ENCODE results near the gene PSPN. TPM values are rescaled to one million over a fixed set of nuclear protein-coding genes. Genes with fewer than 3 reads are reported as not detected.

PSPN gene
- total and polyA plus RNA-seq, 4 donors: 0.50 to 1.5 (median 1.1) TPM

DNA sequence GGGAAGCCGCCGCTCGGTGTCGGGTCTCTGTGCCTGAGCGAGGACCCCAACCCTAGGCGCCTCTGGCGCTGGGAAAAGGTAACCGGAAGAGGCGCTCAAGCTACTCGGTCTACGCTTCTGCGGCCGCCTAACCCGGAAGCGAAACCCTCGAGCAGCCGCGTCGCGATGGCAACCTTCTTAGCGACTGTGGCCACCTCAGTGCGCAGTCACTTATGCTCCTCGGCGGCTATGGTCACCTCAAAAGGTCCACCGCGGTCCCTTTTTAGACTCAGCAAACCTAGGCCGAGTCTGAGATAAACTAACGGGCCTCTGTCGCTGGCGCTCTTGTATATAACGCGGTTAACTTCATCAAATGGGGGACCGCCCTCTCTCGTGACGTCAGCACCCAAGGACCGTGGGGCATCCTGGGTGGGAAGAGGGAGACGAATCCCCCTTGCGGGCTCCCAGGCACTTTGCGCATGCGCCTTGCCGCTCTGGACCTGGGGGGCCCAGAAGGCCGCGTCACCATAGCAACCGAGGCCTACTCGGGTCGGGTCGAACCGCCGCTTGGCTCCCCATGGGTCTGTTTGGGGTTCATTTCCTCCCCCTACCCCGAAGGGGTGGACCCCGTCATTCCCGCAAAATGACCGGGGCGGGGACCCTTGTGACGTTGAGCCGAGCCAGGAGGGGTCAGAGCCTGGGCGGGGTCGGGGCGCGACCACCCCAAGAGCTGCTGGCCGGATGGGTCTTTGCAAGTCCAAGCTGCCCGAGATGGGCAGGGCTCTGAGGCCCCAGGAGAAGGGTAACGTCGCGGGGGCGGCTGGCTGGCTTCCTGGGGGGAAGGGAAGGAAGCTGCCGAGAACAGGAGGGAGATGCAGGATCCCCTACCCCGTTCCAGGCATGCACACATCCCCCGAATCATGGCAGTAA, 17.6 kb upstream of the PSPN start, which contains the start of gene GTF2F1:
Gene GTF2F1, minus strand, starts transcription at position 91 of the 909 bp plus-strand sequence. CDS start 169 bp downstream, outside the sequence.
- WGBS, 2 donors: 0 to 1% methylated on average over 69 of the region's 69 CpGs

DNA sequence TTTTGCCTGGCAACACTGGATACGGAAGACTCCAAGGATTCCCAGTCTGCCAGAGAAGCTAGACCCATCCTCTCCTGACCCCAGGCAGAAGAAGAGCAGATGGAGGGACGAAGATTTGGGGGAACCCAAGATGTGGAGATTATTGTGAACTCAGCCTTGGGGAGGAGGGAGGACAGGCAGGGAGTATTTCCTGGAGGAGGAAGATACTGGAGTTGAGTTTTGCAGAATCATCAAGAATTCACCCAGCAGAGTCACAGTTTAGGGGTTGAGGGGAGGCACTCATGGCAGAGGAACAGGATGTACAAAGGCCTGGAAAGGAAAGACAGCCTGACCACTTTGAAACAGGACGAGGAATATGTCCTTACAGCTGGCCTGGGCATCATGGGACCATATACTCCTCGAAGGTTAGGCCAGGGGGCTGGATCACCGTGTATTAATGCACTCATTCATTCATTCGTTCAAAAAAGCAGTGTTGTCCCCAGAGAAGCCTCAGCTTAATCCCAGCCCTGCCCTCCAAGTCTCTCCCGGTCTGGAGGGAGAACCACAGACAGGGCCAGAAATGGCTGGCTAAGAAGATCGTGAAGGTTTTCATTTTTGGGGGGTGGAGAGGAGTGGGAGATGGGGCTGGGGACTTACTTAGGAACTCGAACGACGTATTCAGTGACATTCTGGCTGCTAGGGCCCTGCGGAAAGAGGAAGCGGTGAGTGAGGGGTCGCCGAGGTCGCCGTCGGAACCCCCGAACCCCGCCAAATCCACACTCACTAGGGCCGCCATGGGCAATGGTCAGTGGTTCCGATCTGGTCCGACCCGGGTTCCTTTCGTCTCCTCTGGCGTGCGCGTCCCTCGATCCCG, 16.7 kb upstream of the PSPN start:
- Histone ChIP-seq H3K9me3 (ENCODE audit: control insufficient read depth in 4 of 4, insufficient read depth in 3 of 4, low read length in 3 of 4) (no peaks in the 10 kb centered on the region), H3K9ac (ENCODE audit: insufficient read depth in 1 of 2, low read length in 2 of 2) (peak overlapping the region; percentile 91)

More for the DNA sequence above, 17.6 kb upstream of the PSPN start, which contains the start of gene GTF2F1:
- peak; percentile 87 for ATAC-seq (ENCODE audit: insufficient read depth, low FRiP score)
- H3K36me3 ChIP-seq (ENCODE audit: control insufficient read depth in 4 of 4, insufficient read depth in 4 of 4, low read length in 4 of 4): peaks cover 2 to 13% (median 9%) of the 10 kb centered on the region in 4 donors
- peak within 1 kb of the TSS; percentile 91 for H3K9ac ChIP-seq (ENCODE audit: insufficient read depth in 1 of 2, low read length in 2 of 2)
- no peaks in the 10 kb centered on the region for H3K27me3 ChIP-seq (ENCODE audit: control insufficient read depth in 3 of 3, insufficient read depth in 3 of 3, low read length in 2 of 3)
- H3K4me3 ChIP-seq: peak within 1 kb of the TSS; percentile 90
- peak; percentile 98 to 100 (median 99) for DNase-seq
- no peaks in the 10 kb centered on the region for H3K9me3 ChIP-seq (ENCODE audit: control insufficient read depth in 4 of 4, insufficient read depth in 3 of 4, low read length in 3 of 4)
- peak within 1 kb of the TSS; percentile 91 to 96 for H3K27ac ChIP-seq (ENCODE audit: low read depth in 1 of 2, low read length in 1 of 2)
- TF ChIP-seq, protein P1, sequence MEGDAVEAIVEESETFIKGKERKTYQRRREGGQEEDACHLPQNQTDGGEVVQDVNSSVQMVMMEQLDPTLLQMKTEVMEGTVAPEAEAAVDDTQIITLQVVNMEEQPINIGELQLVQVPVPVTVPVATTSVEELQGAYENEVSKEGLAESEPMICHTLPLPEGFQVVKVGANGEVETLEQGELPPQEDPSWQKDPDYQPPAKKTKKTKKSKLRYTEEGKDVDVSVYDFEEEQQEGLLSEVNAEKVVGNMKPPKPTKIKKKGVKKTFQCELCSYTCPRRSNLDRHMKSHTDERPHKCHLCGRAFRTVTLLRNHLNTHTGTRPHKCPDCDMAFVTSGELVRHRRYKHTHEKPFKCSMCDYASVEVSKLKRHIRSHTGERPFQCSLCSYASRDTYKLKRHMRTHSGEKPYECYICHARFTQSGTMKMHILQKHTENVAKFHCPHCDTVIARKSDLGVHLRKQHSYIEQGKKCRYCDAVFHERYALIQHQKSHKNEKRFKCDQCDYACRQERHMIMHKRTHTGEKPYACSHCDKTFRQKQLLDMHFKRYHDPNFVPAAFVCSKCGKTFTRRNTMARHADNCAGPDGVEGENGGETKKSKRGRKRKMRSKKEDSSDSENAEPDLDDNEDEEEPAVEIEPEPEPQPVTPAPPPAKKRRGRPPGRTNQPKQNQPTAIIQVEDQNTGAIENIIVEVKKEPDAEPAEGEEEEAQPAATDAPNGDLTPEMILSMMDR (IDR thresholded peaks at IDR 0.05; ENCODE audit: control extremely low read depth, extremely low read depth): peak; percentile 8
- H3K4me1 ChIP-seq (ENCODE audit: control insufficient read depth in 5 of 5, insufficient read depth in 5 of 5, low read length in 5 of 5): peaks cover 0 to 13% (median 6%) of the 10 kb centered on the region in 5 donors

DNA sequence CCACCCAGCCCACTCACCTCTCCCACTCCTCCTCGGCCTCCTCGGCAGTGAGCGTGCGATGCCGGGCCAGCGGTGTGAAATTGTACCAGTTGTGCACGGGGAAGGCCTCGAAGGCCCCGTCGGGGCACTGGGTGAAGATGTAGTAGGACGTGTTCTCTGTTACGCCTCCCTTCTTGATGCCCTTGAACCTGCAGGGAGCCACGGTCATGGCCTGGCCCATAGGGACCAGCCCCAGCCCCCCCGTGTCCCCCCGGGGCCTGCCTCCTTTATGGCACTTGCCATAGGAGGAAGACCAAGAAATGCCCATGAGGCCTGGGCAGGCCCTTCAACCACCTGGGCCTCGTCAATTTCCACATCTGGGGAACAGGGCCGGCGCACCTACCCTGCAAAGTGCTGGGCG, 11.6 kb upstream of the PSPN start:
- Histone ChIP-seq H3K27me3 (ENCODE audit: control insufficient read depth in 3 of 3, insufficient read depth in 3 of 3, low read length in 2 of 3) (no peaks in the 10 kb centered on the region), H3K36me3 (ENCODE audit: control insufficient read depth in 4 of 4, insufficient read depth in 4 of 4, low read length in 4 of 4) (peaks cover 4 to 50% (median 39%) of the 10 kb centered on the region in 4 donors), H3K9me3 (ENCODE audit: control insufficient read depth in 4 of 4, insufficient read depth in 3 of 4, low read length in 3 of 4) (peaks cover 0 to 2% (median 0%) of the 10 kb centered on the region in 4 donors), H3K9ac (ENCODE audit: insufficient read depth in 1 of 2, low read length in 2 of 2) (no peak overlapping the region), H3K27ac (ENCODE audit: low read depth in 1 of 2, low read length in 1 of 2) (no peak overlapping the region), H3K4me3 (no peak overlapping the region), H3K4me1 (ENCODE audit: control insufficient read depth in 5 of 5, insufficient read depth in 5 of 5, low read length in 5 of 5) (peaks cover 0 to 6% (median 5%) of the 10 kb centered on the region in 5 donors)
- ATAC-seq (ENCODE audit: insufficient read depth, low FRiP score): no peak
- TF ChIP-seq, protein P1 (IDR thresholded peaks at IDR 0.05; ENCODE audit: control extremely low read depth, extremely low read depth): no peak
- DNase-seq: no peak
- WGBS, 2 donors: 93 to 98% methylated on average over 19 of the region's 19 CpGs

More for the DNA sequence above, 16.7 kb upstream of the PSPN start:
- Histone ChIP-seq H3K27ac (ENCODE audit: low read depth in 1 of 2, low read length in 1 of 2) (peak overlapping the region; percentile 91 to 96), H3K36me3 (ENCODE audit: control insufficient read depth in 4 of 4, insufficient read depth in 4 of 4, low read length in 4 of 4) (peaks cover 4 to 17% (median 14%) of the 10 kb centered on the region in 4 donors), H3K4me1 (ENCODE audit: control insufficient read depth in 5 of 5, insufficient read depth in 5 of 5, low read length in 5 of 5) (peaks cover 0 to 13% (median 6%) of the 10 kb centered on the region in 5 donors), H3K27me3 (ENCODE audit: control insufficient read depth in 3 of 3, insufficient read depth in 3 of 3, low read length in 2 of 3) (no peaks in the 10 kb centered on the region), H3K4me3 (peak overlapping the region; percentile 90)
- DNase-seq (peak in 1 of 3 donors; percentile 13), ATAC-seq (ENCODE audit: insufficient read depth, low FRiP score) (no peak)
- TF ChIP-seq, protein P1 (IDR thresholded peaks at IDR 0.05; ENCODE audit: control extremely low read depth, extremely low read depth): no peak
- WGBS, 2 donors: 7 to 11% methylated on average over 23 to 30 of the region's 30 CpGs

Data from lung (tissue), 12 donors.